Ovary (tissue), 3 donors: ENCODE data around the gene DDAH2.

Experiments used
- CTCF ChIP-seq, 3 donors: fragments of 450-650 bp in 2 of 3; fragments of 200-600 bp in 1 of 3; IDR thresholded peaks; one replicate each; pipeline versions ENCODE4 v1.5.1 to v1.8.0; 2016 to 2022; ENCODE audit warnings: antibody characterized with exemption in 3 of 3, mild to moderate bottlenecking in 1 of 3
- POLR2A ChIP-seq: fragments of 450-650 bp; IDR thresholded peaks from one replicate; pipeline ENCODE4 v1.6.1; 2017; ENCODE audit warnings: antibody characterized with exemption, mild to moderate bottlenecking, moderate library complexity
- donor health status: DM: no; HTN: no; CAD: no.

GRCh38 chr6:31737315-31737990 is 8.4 kb upstream of the DDAH2 start:
- TF ChIP-seq CTCF (IDR thresholded peaks at IDR 0.05) (no peak), POLR2A (no peak)
